Inferior parietal cortex (tissue), 1 donor: ENCODE results near the gene PRAMEF20.
"Not testable (repeated sequence)": the region's sequence is repeated elsewhere in the genome, so short reads cannot be mapped to it uniquely, and the experiment has no call there.

Experiments used
- DNase-seq: peaks from one replicate; pipeline ENCODE4 v3.0.0-alpha.2; 2016; ENCODE audit errors: extremely low spot score

Gene PRAMEF20

GRCh38 chr1:13410150-13410549 lies at the start of gene PRAMEF20:
Gene PRAMEF20 (plus strand): TSS chr1:13410450. CDS start chr1:13416355, 5,905 bp downstream.
- DNase-seq, result not testable (repeated sequence)

- DNase-seq, result not testable (repeated sequence)
These were observed 47.9 kb upstream of the PRAMEF20 start for GRCh38 chr1:13362364-13362763.

- DNase-seq, result not testable (repeated sequence)
These were observed 45.3 kb upstream of the PRAMEF20 start for GRCh38 chr1:13364928-13365327.

DNA sequence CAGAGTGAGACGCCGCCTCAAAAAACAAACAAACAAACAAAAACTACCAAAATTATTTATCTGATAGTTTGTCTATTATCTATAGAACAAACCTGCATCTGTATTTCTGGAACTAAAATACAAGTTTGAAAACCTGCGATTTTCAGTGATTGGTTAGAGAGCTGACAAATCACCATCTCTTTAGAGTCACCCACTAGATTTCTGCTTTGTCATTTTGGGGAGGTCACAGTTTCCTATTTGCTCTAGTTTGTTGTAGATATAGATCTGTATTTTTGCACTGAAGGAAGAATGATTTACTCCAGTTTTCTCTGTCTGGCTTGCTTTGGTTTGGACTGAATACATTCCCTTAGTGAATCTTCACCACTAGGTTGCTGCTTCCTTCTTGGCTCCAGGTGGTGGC lies 43.7 kb upstream of the PRAMEF20 start:
- not testable (repeated sequence) for DNase-seq

- DNase-seq, result peak; percentile 4
These were observed 41.7 kb upstream of the PRAMEF20 start for GRCh38 chr1:13368544-13368943.

DNA sequence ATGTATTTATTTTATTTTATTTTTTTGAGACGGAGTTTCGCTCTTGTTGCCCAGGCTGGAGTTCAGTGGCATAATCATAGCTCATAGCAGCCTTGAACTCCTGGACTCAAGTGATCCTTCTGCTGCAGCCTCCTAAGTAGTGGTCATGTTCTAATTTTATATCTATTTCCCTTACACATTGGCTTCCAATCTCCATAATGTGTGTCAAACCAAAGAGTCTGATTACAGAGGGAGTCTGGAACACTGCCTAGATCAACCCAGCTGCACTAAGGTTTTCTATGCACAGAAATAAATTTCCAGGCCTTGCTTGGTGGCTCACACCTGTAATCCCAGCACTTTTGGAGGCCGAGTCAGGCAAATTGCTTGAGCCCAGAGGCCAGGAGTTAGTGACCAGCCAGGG lies 31.3 kb upstream of the PRAMEF20 start:
- DNase-seq, result not testable (repeated sequence)

DNA sequence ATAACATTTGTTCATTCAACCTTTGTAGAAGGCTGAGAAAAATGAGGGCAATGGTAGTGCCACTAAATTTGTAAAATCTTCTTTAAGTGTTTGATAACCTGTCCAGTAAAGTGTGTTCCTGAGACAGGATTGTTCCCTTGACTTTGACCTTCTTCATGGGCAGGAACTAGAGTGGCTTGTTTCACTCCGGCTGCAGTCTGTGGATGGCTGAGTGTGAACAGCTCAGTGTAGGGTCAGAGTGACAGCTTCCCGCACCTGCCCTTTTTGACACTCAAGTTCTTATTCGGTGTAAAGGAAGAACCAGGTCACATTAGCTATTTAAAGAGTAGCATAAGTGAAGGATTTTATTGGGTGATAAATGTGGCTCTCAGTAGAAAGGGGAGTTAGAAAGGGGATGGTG lies 29.9 kb upstream of the PRAMEF20 start:
- DNase-seq, result not testable (repeated sequence)

DNA sequence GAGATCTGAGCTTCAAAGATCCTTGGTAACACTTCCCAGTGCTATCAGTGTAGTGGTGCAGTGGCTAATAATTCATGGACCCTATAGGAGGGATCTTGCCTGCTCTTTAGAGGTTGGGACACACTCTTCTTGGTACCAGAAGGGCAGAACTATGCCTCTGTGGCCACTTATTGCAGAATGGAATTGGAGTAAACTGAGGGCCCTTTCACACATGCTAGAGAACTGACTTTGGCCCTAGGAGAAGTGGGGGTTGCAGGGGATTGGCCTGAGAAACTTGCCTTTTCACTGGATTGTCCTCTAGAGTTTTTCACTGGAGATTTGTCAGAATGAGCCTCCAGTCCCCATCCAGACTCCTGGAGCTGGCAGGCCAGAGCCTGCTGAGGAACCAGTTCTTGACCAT lies 20.9 kb upstream of the PRAMEF20 start, which contains the start of gene PRAMEF17:
Gene PRAMEF17 (plus strand): TSS at position 301 of the 400 bp plus-strand sequence. CDS start 26 bp downstream, at position 327.
- not testable (repeated sequence) for DNase-seq

GRCh38 chr1:13393004-13393403 lies 17.2 kb upstream of the PRAMEF20 start:
- DNase-seq, result not testable (repeated sequence)

- not testable (repeated sequence) for DNase-seq
These were observed 15.5 kb upstream of the PRAMEF20 start for GRCh38 chr1:13394761-13395160.

GRCh38 chr1:13395311-13395710 lies 14.9 kb upstream of the PRAMEF20 start:
- DNase-seq, result not testable (repeated sequence)

DNA sequence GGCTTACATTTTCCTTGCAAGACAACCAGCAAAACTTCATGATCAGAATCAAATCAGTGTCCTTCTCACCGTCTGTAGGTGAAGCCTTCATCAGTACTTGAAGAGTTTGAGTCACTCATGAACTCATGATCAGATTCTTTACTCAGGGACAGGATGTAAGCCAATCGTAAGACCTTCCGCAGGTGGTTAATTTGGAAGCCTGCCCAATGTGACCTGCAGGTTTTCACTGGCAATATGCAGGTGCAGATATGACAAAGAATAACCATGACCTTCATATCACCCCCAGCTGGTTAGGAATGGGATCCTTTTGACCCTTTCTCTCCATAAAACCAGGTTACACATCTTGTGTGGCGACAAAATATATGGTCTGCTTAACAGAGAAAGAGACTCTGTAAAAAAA lies 2.4 kb upstream of the PRAMEF20 start:
- no peak for DNase-seq

DNA sequence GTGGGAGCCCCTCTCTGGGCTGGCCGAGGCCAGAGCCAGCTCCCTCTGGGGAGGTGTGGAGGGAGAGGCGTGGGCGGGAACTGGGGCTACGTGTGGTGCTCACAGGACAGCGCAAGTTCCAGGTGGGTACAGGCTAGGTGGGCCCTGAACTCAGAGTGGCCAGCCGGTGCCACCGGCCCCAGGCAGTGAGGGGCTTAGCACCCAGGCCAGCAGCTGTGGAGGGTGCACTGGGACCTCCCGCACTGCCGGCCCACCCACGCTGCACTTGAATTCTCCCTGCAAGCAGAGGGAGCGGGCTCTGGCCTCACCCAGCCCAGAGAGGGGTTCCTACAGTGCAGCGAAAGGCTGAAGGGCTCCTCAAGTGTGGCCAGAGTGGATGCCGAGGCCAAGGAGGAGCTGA lies 20.2 kb downstream of the PRAMEF20 start:
- DNase-seq, result no peak

GRCh38 chr1:13432251-13432650 lies 22.0 kb downstream of the PRAMEF20 start:
- DNase-seq, result no peak

DNA sequence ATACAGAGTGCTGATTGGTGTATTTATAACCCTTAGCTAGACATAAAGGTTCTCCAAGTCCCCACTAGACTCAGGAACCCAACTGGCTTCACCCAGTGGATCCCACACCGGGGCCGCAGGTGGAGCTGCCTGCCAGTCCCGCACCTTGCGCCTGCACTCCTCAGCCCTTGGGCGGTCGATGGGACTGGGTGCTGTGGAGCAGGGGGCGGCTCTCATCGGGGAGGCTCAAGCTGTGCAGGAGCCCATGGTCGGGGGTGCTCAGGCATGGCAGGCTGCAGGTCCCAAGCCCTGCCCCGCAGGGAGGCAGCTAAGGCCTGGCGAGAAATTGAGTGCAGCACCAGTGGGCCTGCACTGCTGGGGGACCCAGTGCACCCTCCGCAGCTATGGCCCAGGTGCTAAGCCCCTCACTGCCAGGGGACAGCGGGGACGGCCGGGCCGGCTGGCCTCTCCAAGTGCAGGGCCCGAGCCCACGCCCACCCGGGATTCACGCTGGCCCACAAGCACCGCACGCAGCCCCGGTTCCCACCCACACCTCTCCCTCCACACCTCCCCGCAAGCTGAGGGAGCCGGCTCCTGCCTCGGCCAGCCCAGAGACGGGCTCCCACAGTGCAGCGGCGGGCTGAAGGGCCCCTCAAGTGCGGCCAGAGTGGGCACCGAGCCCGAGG lies 23.6 kb downstream of the PRAMEF20 start:
- DNase-seq, result not testable (repeated sequence)

DNA sequence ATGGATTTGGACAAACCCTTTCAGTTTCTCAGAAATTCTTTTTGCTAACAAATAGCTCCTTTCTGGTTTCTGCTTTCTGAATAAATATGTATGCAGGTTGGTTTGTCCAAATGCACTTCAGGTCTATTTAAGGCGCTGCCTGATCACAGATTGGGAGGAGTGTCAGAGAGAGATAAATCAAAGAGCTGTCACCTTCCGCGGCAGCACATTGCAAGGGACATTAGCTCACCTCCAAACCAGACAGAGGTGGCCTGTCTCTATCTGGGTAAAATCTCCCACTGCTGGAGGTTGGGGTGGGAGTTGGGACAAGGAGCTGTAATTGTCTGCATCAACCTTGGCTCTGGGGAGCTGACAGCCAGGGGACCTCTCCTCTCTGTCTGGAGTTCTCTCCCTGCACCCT lies 25.2 kb downstream of the PRAMEF20 start:
- DNase-seq, result no peak

DNA sequence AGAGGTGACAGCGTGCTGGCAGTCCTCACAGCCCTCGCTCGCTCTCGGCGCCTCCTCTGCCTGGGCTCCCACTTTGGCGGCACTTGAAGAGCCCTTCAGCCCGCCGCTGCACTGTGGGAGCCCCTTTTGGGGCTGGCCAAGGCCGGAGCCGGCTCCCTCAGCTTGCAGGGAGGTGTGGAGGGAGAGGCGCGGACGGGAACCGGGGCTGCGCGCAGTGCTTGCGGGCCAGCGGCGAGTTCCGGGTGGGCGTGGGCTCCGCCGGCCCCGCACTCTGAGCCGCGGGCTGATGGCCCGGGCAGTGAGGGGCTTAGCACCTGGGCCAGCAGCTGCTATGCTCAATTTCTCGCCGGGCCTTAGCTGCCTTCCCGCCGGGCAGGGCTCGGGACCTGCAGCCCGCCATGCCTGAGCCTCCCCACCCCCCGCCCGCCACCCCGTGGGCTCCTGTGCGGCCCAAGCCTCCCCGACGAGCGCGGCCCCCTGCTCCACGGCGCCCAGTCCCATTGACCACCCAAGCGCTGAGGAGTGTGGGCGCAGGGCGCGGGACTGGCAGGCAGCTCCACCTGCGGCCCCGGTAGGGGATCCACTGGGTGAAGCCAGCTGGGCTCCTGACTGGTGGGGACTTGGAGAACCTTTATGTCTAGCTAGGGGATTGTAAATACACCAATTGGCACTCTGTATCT lies 29.0 kb downstream of the PRAMEF20 start:
- not testable (repeated sequence) for DNase-seq

DNA sequence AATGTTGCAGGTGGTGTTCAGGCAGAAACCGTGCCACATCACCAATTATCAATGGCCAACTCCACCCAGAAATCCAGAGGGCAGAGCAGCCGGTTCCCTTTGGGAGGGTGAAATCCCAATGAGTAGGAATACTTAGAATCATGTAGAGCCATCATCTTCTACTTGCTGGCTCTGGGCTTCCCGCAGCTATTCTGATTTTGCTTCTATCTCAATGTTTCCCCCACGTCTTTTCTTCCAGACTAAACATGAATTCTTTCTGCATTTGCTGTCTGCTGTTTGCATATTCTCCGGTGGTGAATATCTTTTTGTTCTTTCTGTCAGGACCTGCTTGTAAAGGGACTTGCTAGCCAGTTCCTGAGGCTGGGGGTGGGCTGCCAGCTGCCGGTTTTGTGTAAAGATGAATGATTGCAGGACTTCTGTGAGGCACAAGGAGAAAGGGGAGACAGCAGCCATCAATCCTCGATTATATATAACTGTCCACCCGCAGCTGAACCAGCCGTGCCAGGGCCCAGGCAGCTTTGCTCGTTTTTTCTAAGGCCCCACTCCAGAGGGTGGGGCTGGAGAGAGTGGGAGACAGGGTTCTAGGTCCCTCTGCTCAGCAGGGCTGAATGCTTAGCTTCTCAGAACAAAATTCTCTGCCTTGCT lies 33.2 kb downstream of the PRAMEF20 start:
- no peak for DNase-seq

- DNase-seq, result no peak
These were observed 40.0 kb downstream of the PRAMEF20 start for GRCh38 chr1:13450204-13450603.

DNA sequence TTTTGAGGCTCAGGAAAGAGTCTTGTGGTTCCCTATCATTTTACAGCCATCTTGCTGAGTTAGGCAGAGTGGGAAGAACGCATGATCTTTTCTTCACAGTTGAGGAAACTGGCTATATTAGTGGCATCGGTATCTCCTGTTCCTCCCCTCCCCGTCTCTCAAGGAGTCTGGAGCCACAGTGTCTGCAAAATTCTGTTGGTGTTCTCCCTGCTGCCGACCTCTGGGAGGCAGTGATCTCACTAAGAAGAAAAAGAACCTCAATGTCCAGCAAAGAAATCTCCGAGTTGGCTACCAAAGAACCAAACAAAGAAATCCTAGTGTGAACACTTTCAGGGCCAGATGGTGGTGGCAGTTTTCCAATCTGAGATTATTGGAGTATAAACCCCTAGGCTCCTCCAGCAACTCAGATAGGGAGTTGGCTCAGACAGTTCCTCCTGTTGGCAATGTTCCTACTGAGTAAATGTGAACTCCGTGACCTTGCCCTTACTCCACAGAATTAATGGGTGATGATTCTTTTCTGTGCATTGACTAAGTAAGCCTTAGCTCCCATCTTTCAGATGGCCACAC lies 41.2 kb downstream of the PRAMEF20 start:
- no peak for DNase-seq

- no peak for DNase-seq
These were observed 46.8 kb downstream of the PRAMEF20 start for GRCh38 chr1:13456904-13457532.

DNA sequence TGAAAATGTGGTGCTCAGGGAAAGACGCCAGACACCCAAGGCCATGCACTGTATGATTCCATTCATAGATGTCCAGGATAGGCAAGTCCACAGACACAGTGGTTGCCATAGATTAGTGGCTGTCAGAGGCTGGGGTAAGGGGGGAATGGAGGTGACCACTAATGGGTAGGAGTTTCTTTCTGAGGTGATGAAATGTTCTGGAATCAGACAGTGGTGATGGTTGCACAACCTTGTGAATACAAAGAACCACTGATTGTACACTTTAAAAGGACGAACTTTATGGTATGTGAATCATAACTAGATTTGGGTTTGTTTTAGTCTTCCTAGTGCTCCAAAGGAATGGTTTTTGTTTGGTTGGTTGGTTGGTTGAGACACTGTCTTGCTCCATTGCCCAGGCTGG lies 51.7 kb downstream of the PRAMEF20 start:
- DNase-seq, result no peak
